ENCODE measurements around the gene TTC23.

GRCh38 chr15:99137877-99138276, 111.5 kb downstream of the TTC23 start:
- TF ChIP-seq EP300 (IDR thresholded peaks at IDR 0.05): no peak
- TF ChIP-seq CTCF (IDR thresholded peaks at IDR 0.05): no peak
- peak in 1 of 2 donors; percentile 0 for TF ChIP-seq POLR2AphosphoS5 (IDR thresholded peaks at IDR 0.05)
